ENCODE measurements around the gene DHRS12.
"Not testable (repeated sequence)": the region's sequence is repeated elsewhere in the genome, so short reads cannot be mapped to it uniquely, and the experiment has no call there.

DHRS12 gene

GRCh38 chr13:51826606-51827005, 22.6 kb upstream of the DHRS12 start:
- H3K4me3 ChIP-seq (ENCODE audit: insufficient read depth in 1 of 2, low read depth in 1 of 2, low read length in 2 of 2) = no peak overlapping the region

GRCh38 chr13:51825681-51826254, 21.8 kb upstream of the DHRS12 start:
- H3K4ac ChIP-seq (ENCODE audit: low read depth in 1 of 2, low read length in 2 of 2) = no peak overlapping the region
- H2BK5ac ChIP-seq (ENCODE audit: low read depth, low read length, poor library complexity, severe bottlenecking) = no peak overlapping the region
- H3K36me3 ChIP-seq (ENCODE audit: control insufficient read depth in 1 of 2, insufficient read depth in 2 of 2, low read depth in 1 of 2, low read length in 2 of 2) = no peaks in the 10 kb centered on the region
- no peak overlapping the region for H3K23ac ChIP-seq (ENCODE audit: low read length in 2 of 2)
- no peak overlapping the region for H3K9ac ChIP-seq (ENCODE audit: low read length)
- H3K27ac ChIP-seq (ENCODE audit: low read length, poor library complexity, severe bottlenecking) = no peak overlapping the region
- H4K8ac ChIP-seq (ENCODE audit: low read length) = no peak overlapping the region
- H3K4me2 ChIP-seq (ENCODE audit: low read length, poor library complexity, severe bottlenecking) = no peak overlapping the region
- H3K4me3 ChIP-seq (ENCODE audit: insufficient read depth in 1 of 2, low read depth in 1 of 2, low read length in 2 of 2) = no peak overlapping the region
- 94% methylated on average over 7 of the region's 10 CpGs for WGBS
- peaks cover 40 to 60% of the 10 kb centered on the region in 2 experiments for H3K27me3 ChIP-seq (ENCODE audit: control insufficient read depth in 1 of 2, insufficient read depth in 1 of 2, low read length in 2 of 2)
- H2BK120ac ChIP-seq (ENCODE audit: low read depth, low read length) = no peak overlapping the region
- DNase-seq = no peak
- no peaks in the 10 kb centered on the region for H3K4me1 ChIP-seq (ENCODE audit: control insufficient read depth, insufficient read depth, low read depth, low read length)
- no peak overlapping the region for H3K14ac ChIP-seq (ENCODE audit: low read length in 2 of 2)
- no peak overlapping the region for H2BK12ac ChIP-seq (ENCODE audit: low read length in 2 of 2)
- no peak overlapping the region for H2BK15ac ChIP-seq (ENCODE audit: low read depth, poor library complexity, severe bottlenecking)
- no peak overlapping the region for H2AFZ ChIP-seq (ENCODE audit: low read depth, low read length)
- H3K79me1 ChIP-seq (replicated peaks; ENCODE audit: low read length, poor library complexity, severe bottlenecking) = no peaks in the 10 kb centered on the region
- no peak overlapping the region for H2AK5ac ChIP-seq (ENCODE audit: low read length, severe bottlenecking)
- H3K18ac ChIP-seq (ENCODE audit: low read depth in 1 of 2, low read length in 2 of 2) = no peak overlapping the region
- no peak overlapping the region for H4K91ac ChIP-seq (ENCODE audit: low read length)
- H3K9me3 ChIP-seq (ENCODE audit: control insufficient read depth, low read length) = no peaks in the 10 kb centered on the region

More at GRCh38 chr13:51826606-51827005, 22.6 kb upstream of the DHRS12 start:
- no peak overlapping the region for H4K8ac ChIP-seq (ENCODE audit: low read length)
- no peak overlapping the region for H4K91ac ChIP-seq (ENCODE audit: low read length)
- H3K4ac ChIP-seq (ENCODE audit: low read depth in 1 of 2, low read length in 2 of 2) = no peak overlapping the region
- no peak overlapping the region for H3K9ac ChIP-seq (ENCODE audit: low read length)
- no peak overlapping the region for H3K14ac ChIP-seq (ENCODE audit: low read length in 2 of 2)
- H2BK15ac ChIP-seq (ENCODE audit: low read depth, poor library complexity, severe bottlenecking) = no peak overlapping the region
- H3K9me3 ChIP-seq (ENCODE audit: control insufficient read depth, low read length) = no peaks in the 10 kb centered on the region
- no peak overlapping the region for H3K4me2 ChIP-seq (ENCODE audit: low read length, poor library complexity, severe bottlenecking)
- H3K23ac ChIP-seq (ENCODE audit: low read length in 2 of 2) = no peak overlapping the region
- H3K4me1 ChIP-seq (ENCODE audit: control insufficient read depth, insufficient read depth, low read depth, low read length) = no peaks in the 10 kb centered on the region
- peaks cover 34 to 62% of the 10 kb centered on the region in 2 experiments for H3K27me3 ChIP-seq (ENCODE audit: control insufficient read depth in 1 of 2, insufficient read depth in 1 of 2, low read length in 2 of 2)
- H3K18ac ChIP-seq (ENCODE audit: low read depth in 1 of 2, low read length in 2 of 2) = no peak overlapping the region
- no peaks in the 10 kb centered on the region for H3K79me1 ChIP-seq (replicated peaks; ENCODE audit: low read length, poor library complexity, severe bottlenecking)
- no peak overlapping the region for H2BK12ac ChIP-seq (ENCODE audit: low read length in 2 of 2)
- H3K27ac ChIP-seq (ENCODE audit: low read length, poor library complexity, severe bottlenecking) = no peak overlapping the region
- no peaks in the 10 kb centered on the region for H3K36me3 ChIP-seq (ENCODE audit: control insufficient read depth in 1 of 2, insufficient read depth in 2 of 2, low read depth in 1 of 2, low read length in 2 of 2)
- no peak for DNase-seq
- H2BK120ac ChIP-seq (ENCODE audit: low read depth, low read length) = no peak overlapping the region
- 94% methylated on average over 7 of the region's 7 CpGs for WGBS
- no peak overlapping the region for H2AFZ ChIP-seq (ENCODE audit: low read depth, low read length)
- H2AK5ac ChIP-seq (ENCODE audit: low read length, severe bottlenecking) = no peak overlapping the region
- no peak overlapping the region for H2BK5ac ChIP-seq (ENCODE audit: low read depth, low read length, poor library complexity, severe bottlenecking)

GRCh38 chr13:51825165-51825592, 21.2 kb upstream of the DHRS12 start:
- WGBS = 91% methylated on average over 2 of the region's 2 CpGs
- no peaks in the 10 kb centered on the region for H3K4me1 ChIP-seq (ENCODE audit: control insufficient read depth, insufficient read depth, low read depth, low read length)

GRCh38 chr13:51824712-51825111, 20.7 kb upstream of the DHRS12 start:
- peaks cover 46 to 60% of the 10 kb centered on the region in 2 experiments for H3K27me3 ChIP-seq (ENCODE audit: control insufficient read depth in 1 of 2, insufficient read depth in 1 of 2, low read length in 2 of 2)
- not testable (repeated sequence) for H2BK12ac ChIP-seq (ENCODE audit: low read length in 2 of 2); H3K23ac ChIP-seq (ENCODE audit: low read length in 2 of 2); H3K4ac ChIP-seq (ENCODE audit: low read depth in 1 of 2, low read length in 2 of 2); DNase-seq; H3K9ac ChIP-seq (ENCODE audit: low read length); H2AK5ac ChIP-seq (ENCODE audit: low read length, severe bottlenecking); H3K18ac ChIP-seq (ENCODE audit: low read depth in 1 of 2, low read length in 2 of 2); H3K9me3 ChIP-seq (ENCODE audit: control insufficient read depth, low read length); H2BK120ac ChIP-seq (ENCODE audit: low read depth, low read length); H2BK5ac ChIP-seq (ENCODE audit: low read depth, low read length, poor library complexity, severe bottlenecking); H3K4me2 ChIP-seq (ENCODE audit: low read length, poor library complexity, severe bottlenecking); H2AFZ ChIP-seq (ENCODE audit: low read depth, low read length); H3K14ac ChIP-seq (ENCODE audit: low read length in 2 of 2); H3K4me3 ChIP-seq (ENCODE audit: insufficient read depth in 1 of 2, low read depth in 1 of 2, low read length in 2 of 2); H3K27ac ChIP-seq (ENCODE audit: low read length, poor library complexity, severe bottlenecking); H3K4me1 ChIP-seq (ENCODE audit: control insufficient read depth, insufficient read depth, low read depth, low read length); H3K79me1 ChIP-seq (replicated peaks; ENCODE audit: low read length, poor library complexity, severe bottlenecking); H4K91ac ChIP-seq (ENCODE audit: low read length); H4K8ac ChIP-seq (ENCODE audit: low read length); H2BK15ac ChIP-seq (ENCODE audit: low read depth, poor library complexity, severe bottlenecking); H3K36me3 ChIP-seq (ENCODE audit: control insufficient read depth in 1 of 2, insufficient read depth in 2 of 2, low read depth in 1 of 2, low read length in 2 of 2)
- WGBS = 93% methylated on average over 10 of the region's 11 CpGs

More at GRCh38 chr13:51825165-51825592, 21.2 kb upstream of the DHRS12 start:
- H3K79me1 ChIP-seq (replicated peaks; ENCODE audit: low read length, poor library complexity, severe bottlenecking) = no peaks in the 10 kb centered on the region
- no peak overlapping the region for H2BK15ac ChIP-seq (ENCODE audit: low read depth, poor library complexity, severe bottlenecking)
- H3K9ac ChIP-seq (ENCODE audit: low read length) = no peak overlapping the region
- no peak overlapping the region for H3K23ac ChIP-seq (ENCODE audit: low read length in 2 of 2)
- no peak overlapping the region for H3K14ac ChIP-seq (ENCODE audit: low read length in 2 of 2)
- H3K27ac ChIP-seq (ENCODE audit: low read length, poor library complexity, severe bottlenecking) = no peak overlapping the region
- no peak overlapping the region for H2AFZ ChIP-seq (ENCODE audit: low read depth, low read length)
- H3K36me3 ChIP-seq (ENCODE audit: control insufficient read depth in 1 of 2, insufficient read depth in 2 of 2, low read depth in 1 of 2, low read length in 2 of 2) = no peaks in the 10 kb centered on the region
- no peaks in the 10 kb centered on the region for H3K9me3 ChIP-seq (ENCODE audit: control insufficient read depth, low read length)
- no peak overlapping the region for H2AK5ac ChIP-seq (ENCODE audit: low read length, severe bottlenecking)
- H2BK120ac ChIP-seq (ENCODE audit: low read depth, low read length) = no peak overlapping the region
- no peak overlapping the region for H4K91ac ChIP-seq (ENCODE audit: low read length)
- H3K4me2 ChIP-seq (ENCODE audit: low read length, poor library complexity, severe bottlenecking) = no peak overlapping the region
- no peak overlapping the region for H3K18ac ChIP-seq (ENCODE audit: low read depth in 1 of 2, low read length in 2 of 2)
- peaks cover 45 to 60% of the 10 kb centered on the region in 2 experiments for H3K27me3 ChIP-seq (ENCODE audit: control insufficient read depth in 1 of 2, insufficient read depth in 1 of 2, low read length in 2 of 2)
- no peak for DNase-seq
- no peak overlapping the region for H3K4ac ChIP-seq (ENCODE audit: low read depth in 1 of 2, low read length in 2 of 2)
- H4K8ac ChIP-seq (ENCODE audit: low read length) = no peak overlapping the region
- no peak overlapping the region for H3K4me3 ChIP-seq (ENCODE audit: insufficient read depth in 1 of 2, low read depth in 1 of 2, low read length in 2 of 2)
- no peak overlapping the region for H2BK12ac ChIP-seq (ENCODE audit: low read length in 2 of 2)
- no peak overlapping the region for H2BK5ac ChIP-seq (ENCODE audit: low read depth, low read length, poor library complexity, severe bottlenecking)

All from mesenchymal stem cell (in vitro differentiated cells and primary cell).